MCF 10A (cell line): ENCODE data around the gene LRCOL1. TPM values are rescaled to one million over a fixed set of nuclear protein-coding genes. Genes with fewer than 3 reads are reported as not detected.

Experiments
- BruUV-seq: library from RNA; stranded (reverse); fragments of 400-500 nt; replicated peaks from 2 replicates; lab custom pipeline; 2021; lab: Mats Ljungman, UMichigan
- CTCF ChIA-PET: fragments of 300-600 bp; sonication (Branson Sonifier 250); formaldehyde crosslinking; extraction: SDS; loops from one replicate; lab custom pipeline; 2021; ENCODE audit warnings: antibody characterized with exemption, inconsistent platforms; lab: Yijun Ruan, JAX
- POLR2A ChIA-PET: fragments of 300-600, 350-650 bp; sonication (Branson Sonifier 250); formaldehyde crosslinking; extraction: SDS; loops from one replicate; lab custom pipeline; 2020; ENCODE audit warnings: antibody characterized with exemption, inconsistent platforms; lab: Yijun Ruan, JAX
- DNase-seq: peaks from one replicate; pipeline ENCODE4 v3.0.0-alpha.2; 2018; ENCODE audit not compliant: unreplicated experiment
- H3K27ac Mint-ChIP-seq: one replicate; pipeline ENCODE4 v1.8.0; 2022; ENCODE audit warnings: mild to moderate bottlenecking, low read depth, mixed read lengths; ENCODE audit not compliant: unreplicated experiment
- H3K27me3 Mint-ChIP-seq: one replicate; pipeline ENCODE4 v1.8.0; 2022; ENCODE audit warnings: mixed read lengths; ENCODE audit not compliant: insufficient read depth, unreplicated experiment
- H3K36me3 Mint-ChIP-seq: one replicate; pipeline ENCODE4 v1.8.0; 2022; ENCODE audit warnings: mild to moderate bottlenecking, moderate library complexity, mixed read lengths; ENCODE audit not compliant: insufficient read depth, unreplicated experiment
- H3K4me1 Mint-ChIP-seq: one replicate; pipeline ENCODE4 v1.8.0; 2022; ENCODE audit warnings: mixed read lengths; ENCODE audit not compliant: insufficient read depth, unreplicated experiment
- H3K4me3 Mint-ChIP-seq: one replicate; pipeline ENCODE4 v1.8.0; 2022; ENCODE audit warnings: mild to moderate bottlenecking, moderate library complexity, mixed read lengths; ENCODE audit not compliant: unreplicated experiment
- H3K9me3 Mint-ChIP-seq: one replicate; pipeline ENCODE4 v1.8.0; 2022; ENCODE audit warnings: mixed read lengths; ENCODE audit not compliant: unreplicated experiment
- CTCF ChIP-seq: fragments of 200-600 bp; IDR thresholded peaks from one replicate; pipeline ENCODE4 v1.8.0; 2022; ENCODE audit warnings: antibody characterized with exemption, mild to moderate bottlenecking; ENCODE audit not compliant: unreplicated experiment
- intact Hi-C: fragments of 100-400 bp; cut with micrococcal nuclease; formaldehyde crosslinking; loops from 2 replicates; pipeline ENCODE4 v1.14.1; 2022
- total RNA-seq: library from RNA; stranded (reverse); gene quantifications from 2 replicates; pipeline ENCODE4 v1.2.3, GENCODE V29; 2022

Gene LRCOL1
- total RNA-seq, 1 experiment from 2014 or later, result not detected

- no TSS peak for BruUV-seq
- intact Hi-C loops, result loop anchor here (10.0 kb wide), 1 partner anchor 464 kb away; no protein-coding TSS in a partner anchor
- ChIA-PET POLR2A (no interaction called here), CTCF (no interaction called here)
- DNase-seq, result no peak
- Mint-ChIP-seq H3K27ac (no peak overlapping the region), H3K9me3 (no peaks in the 10 kb centered on the region), H3K36me3 (peaks cover under 1% of the 10 kb centered on the region), H3K27me3 (peaks cover 35% of the 10 kb centered on the region), H3K4me3 (no peak overlapping the region), H3K4me1 (peaks cover 10% of the 10 kb centered on the region)
- no peak for TF ChIP-seq CTCF
Measured at GRCh38 chr12:132619071-132619385, 8.6 kb upstream of the LRCOL1 start.

GRCh38 chr12:132618683-132619043 lies 8.3 kb upstream of the LRCOL1 start, which contains the start of gene P2RX2:
P2RX2 (plus strand) TSS chr12:132618776; CDS start chr12:132618817, 41 bp downstream.
- no peaks in the 10 kb centered on the region for H3K9me3 Mint-ChIP-seq
- peaks cover 10% of the 10 kb centered on the region for H3K4me1 Mint-ChIP-seq
- TF ChIP-seq CTCF, result no peak
- no peak within 1 kb of the TSS for H3K27ac Mint-ChIP-seq
- intact Hi-C loops, result loop anchor here (10.0 kb wide), 1 partner anchor 464 kb away; no protein-coding TSS in a partner anchor
- no peaks in the 10 kb centered on the region for H3K36me3 Mint-ChIP-seq
- ChIA-PET POLR2A (no interaction called here), CTCF (no interaction called here)
- no peak for DNase-seq
- H3K4me3 Mint-ChIP-seq, result peak within 1 kb of the TSS; percentile 31
- H3K27me3 Mint-ChIP-seq, result peaks cover 35% of the 10 kb centered on the region
- no TSS peak for BruUV-seq

- no TSS peak for BruUV-seq
- CTCF ChIA-PET, result interaction anchor here (0.6 to 2.3 kb wide), 5 partner anchors 34 to 477 kb away, joined by 3 to 22 read pairs (median 3); no protein-coding TSS in a partner anchor
- H3K27me3 Mint-ChIP-seq, result peaks cover 35% of the 10 kb centered on the region
- TF ChIP-seq CTCF, result no peak
- DNase-seq, result no peak
- POLR2A ChIA-PET, result interaction anchor here (0.6 kb wide), 1 partner anchor 487 kb away, joined by 3 read pairs; no protein-coding TSS in a partner anchor
- H3K36me3 Mint-ChIP-seq, result no peaks in the 10 kb centered on the region
- intact Hi-C loops, result loop anchor here (10.0 kb wide), 1 partner anchor 463 kb away; no protein-coding TSS in a partner anchor
- no peak overlapping the region for H3K27ac Mint-ChIP-seq
- peak overlapping the region; percentile 31 for H3K4me3 Mint-ChIP-seq
- peaks cover 10% of the 10 kb centered on the region for H3K4me1 Mint-ChIP-seq
- H3K9me3 Mint-ChIP-seq, result no peaks in the 10 kb centered on the region
Measured at GRCh38 chr12:132617822-132618682, 7.7 kb upstream of the LRCOL1 start.

GRCh38 chr12:132617135-132617701 lies 6.8 kb upstream of the LRCOL1 start:
- no peaks in the 10 kb centered on the region for H3K9me3 Mint-ChIP-seq
- intact Hi-C loops, result loop anchor here (10.0 kb wide), 1 partner anchor 462 kb away; no protein-coding TSS in a partner anchor
- no peak overlapping the region for H3K27ac Mint-ChIP-seq
- CTCF ChIA-PET, result interaction anchor here (0.6 to 2.3 kb wide), 6 partner anchors 20 to 476 kb away, joined by 3 to 22 read pairs (median 4); no protein-coding TSS in a partner anchor
- H3K4me3 Mint-ChIP-seq, result no peak overlapping the region
- H3K4me1 Mint-ChIP-seq, result peaks cover 6% of the 10 kb centered on the region
- BruUV-seq, result no TSS peak
- peaks cover 35% of the 10 kb centered on the region for H3K27me3 Mint-ChIP-seq
- no peak for DNase-seq
- TF ChIP-seq CTCF, result no peak
- POLR2A ChIA-PET, result interaction anchor here (0.6 kb wide), 1 partner anchor 487 kb away, joined by 3 read pairs; no protein-coding TSS in a partner anchor
- no peaks in the 10 kb centered on the region for H3K36me3 Mint-ChIP-seq
